ENCODE measurements around the gene CD164L2. TPM values are rescaled to one million over a fixed set of nuclear protein-coding genes. Genes with fewer than 3 reads are reported as not detected.

CD164L2 gene
- total RNA-seq, 1 donor from 2014 or later: 0.21 TPM

DNA sequence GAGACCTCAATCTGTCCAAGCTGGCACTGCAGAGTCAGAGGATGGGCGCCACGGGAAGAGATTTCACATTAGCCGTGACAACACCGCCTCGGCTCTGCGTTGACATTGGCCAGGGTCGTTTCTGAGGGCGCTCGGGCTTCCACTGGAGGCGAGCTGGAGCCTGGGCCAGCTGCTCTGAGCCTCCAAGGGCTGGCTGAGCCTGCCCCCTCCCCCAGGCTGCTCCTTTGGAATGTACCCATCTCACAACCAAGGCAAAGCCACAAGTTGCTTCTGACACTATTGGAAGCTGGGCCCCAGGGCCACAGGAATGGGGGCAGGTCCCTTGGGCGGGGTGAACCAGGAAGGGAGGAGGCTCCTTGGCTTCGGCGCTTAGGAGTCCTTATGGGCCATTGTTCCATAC, 21.9 kb upstream of the CD164L2 start:
- peak; percentile 53 for DNase-seq

- DNase-seq: no peak
These were observed 20.8 kb upstream of the CD164L2 start for GRCh38 chr1:27403931-27404330.

DNA sequence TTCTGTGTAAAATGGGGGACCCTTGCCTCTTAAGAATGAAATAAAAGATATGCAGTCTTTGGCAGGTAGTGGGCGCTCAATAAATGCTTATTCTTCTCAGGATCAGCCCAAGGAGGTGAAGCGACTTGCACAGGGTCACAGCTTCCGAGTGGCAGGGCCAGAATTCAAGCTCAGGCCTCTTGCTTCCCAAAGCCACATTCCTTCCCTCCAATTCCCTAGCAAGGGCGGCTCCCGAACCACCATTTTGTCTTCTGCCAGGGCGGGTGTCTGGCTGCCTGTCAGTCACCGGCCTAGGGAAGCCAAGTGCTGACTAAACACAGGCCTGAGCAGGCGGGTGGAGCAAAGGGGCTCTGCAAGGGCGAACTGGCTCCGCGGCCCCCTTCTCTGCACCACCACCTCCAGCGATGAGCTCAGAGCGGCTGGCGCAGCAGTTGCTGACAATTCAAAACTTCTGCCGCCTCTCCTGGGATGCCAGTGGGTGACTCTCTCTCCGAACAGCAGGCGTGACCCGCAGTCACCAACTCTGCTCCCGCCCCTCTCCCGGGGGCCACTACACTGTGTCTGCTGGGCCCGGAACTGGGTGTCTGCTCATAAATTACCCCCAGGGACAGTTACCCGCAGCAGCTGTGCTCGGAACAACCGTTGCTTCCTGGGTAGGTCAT, 20.1 kb upstream of the CD164L2 start:
- DNase-seq: peak; percentile 89

DNA sequence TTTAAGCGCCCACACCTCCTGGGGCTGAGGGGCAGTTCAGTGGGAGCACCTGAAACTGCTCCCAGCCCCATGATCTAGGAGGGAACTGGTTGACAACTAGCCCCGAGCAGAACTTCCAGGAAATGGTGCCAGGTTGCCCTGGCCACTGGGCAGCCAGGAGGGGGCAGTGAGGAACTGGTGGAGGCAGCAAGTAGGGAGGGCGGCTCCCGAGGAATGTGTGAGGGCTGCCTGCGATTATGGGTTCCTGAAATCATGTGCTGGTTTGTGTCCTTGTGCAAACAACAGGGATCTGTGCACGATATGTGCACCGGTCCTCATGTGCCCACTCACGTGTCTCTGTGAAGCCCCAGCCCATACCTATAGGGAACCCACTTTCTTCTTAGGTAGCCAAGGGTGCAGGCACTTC, 19.2 kb upstream of the CD164L2 start:
- peak; percentile 70 for DNase-seq

GRCh38 chr1:27400963-27401341, 17.8 kb upstream of the CD164L2 start:
- no peak for DNase-seq

- DNase-seq: no peak
These were observed 17.2 kb upstream of the CD164L2 start for GRCh38 chr1:27400082-27400962.

DNA sequence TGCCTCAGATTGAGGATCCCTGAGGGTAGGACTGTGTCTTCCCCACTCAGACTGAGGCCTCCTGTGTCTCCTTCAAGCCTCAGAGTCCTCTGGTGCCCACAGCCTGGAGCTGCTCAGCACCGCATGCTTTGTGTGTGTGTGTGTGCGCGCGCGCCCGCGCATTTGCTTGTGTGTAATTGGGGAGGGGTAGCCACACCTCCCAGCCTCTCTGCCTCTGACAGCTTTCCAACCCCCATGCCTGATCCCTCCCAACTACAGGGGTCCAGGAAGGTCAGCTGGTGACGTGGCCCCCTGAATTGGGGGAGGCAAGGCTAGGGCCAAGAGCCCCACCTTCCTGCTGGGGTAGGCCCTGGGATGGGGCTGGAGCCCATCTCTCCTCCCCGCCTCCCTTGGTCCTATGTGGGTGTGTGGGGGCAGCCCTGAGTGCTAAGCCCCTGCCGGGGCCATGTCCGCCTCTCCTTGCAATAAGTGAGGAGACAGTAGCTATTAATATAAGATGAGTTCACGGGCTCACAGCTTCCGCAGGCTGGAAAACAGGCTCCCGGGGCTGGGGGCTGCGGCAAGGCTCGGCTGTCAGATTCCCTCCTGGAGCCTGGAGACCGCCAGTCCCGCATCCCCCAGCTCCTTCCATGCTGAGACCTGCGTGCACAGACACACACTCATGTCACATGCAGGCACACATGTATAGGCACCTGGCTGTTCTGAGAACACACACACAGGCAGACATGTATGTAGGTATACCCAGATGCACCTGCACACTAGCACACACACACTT, 16.3 kb upstream of the CD164L2 start:
- DNase-seq: peak; percentile 64

GRCh38 chr1:27398405-27399149, 15.4 kb upstream of the CD164L2 start:
- DNase-seq: no peak

GRCh38 chr1:27397749-27398148, 14.6 kb upstream of the CD164L2 start:
- DNase-seq: no peak

- DNase-seq: peak; percentile 47
These were observed 14.0 kb upstream of the CD164L2 start for GRCh38 chr1:27397110-27397509.

GRCh38 chr1:27395441-27396195, 12.5 kb upstream of the CD164L2 start:
- DNase-seq: peak; percentile 88

- DNase-seq: no peak
These were observed 11.8 kb upstream of the CD164L2 start for GRCh38 chr1:27394925-27395324.

GRCh38 chr1:27394282-27394658, 11.1 kb upstream of the CD164L2 start:
- DNase-seq: no peak

DNA sequence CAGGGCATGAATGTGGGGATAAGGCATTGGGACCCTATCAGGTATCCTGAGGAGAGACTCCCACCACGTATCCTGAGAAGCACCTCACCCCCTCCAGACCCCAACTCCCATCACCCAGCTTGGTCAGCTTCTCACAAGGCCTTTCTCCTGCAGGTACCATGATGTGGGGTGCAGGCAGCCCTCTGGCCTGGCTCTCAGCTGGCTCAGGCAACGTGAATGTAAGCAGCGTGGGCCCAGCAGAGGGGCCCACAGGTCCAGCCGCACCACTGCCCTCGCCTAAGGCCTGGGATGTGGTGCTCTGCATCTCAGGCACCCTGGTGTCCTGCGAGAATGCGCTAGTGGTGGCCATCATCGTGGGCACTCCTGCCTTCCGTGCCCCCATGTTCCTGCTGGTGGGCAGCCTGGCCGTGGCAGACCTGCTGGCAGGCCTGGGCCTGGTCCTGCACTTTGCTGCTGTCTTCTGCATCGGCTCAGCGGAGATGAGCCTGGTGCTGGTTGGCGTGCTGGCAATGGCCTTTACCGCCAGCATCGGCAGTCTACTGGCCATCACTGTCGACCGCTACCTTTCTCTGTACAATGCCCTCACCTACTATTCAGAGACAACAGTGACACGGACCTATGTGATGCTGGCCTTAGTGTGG, 10.6 kb upstream of the CD164L2 start:
- no peak for DNase-seq

- DNase-seq: no peak
These were observed 9.9 kb upstream of the CD164L2 start for GRCh38 chr1:27392778-27393635.

DNA sequence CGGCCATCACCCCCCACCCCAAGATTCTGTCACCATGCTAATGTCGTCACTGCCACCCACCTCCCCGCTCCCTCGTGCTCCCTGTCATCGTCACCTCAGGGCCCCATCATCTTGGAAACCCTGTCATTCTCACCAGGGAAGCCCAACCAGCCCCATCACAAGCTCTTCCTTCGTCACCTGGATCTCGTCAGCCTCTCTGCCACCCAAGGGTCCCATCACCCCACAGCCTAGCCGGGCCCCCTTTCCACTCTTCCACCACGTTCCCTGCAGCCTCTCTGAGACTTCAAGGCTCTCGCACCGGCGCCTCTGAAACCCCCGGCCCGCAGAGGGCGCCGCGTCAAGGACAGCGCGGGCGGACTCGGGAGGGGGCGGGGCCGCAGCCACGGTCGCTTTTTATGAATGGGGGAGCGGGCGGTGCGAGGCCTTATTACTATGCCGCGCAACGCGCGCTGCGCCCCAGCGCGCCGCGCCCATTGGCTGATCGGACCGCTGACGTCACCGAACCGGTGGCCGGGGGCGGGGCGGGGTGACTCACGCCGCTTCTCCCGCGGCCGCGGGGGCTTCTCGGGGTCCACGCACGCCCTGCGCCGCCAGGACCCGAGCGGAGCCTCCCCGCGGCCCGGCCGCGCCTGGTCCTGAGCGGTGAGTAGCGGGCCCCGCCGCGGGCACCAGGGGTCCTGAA, 9.1 kb upstream of the CD164L2 start, which contains the start of gene GPR3:
GPR3 (plus strand) TSS at position 527 of the 682 bp plus-strand sequence. CDS start 1,177 bp downstream, outside the sequence.
- DNase-seq: peak; percentile 96

GRCh38 chr1:27391511-27392095, 8.5 kb upstream of the CD164L2 start:
- peak; percentile 65 for DNase-seq

DNA sequence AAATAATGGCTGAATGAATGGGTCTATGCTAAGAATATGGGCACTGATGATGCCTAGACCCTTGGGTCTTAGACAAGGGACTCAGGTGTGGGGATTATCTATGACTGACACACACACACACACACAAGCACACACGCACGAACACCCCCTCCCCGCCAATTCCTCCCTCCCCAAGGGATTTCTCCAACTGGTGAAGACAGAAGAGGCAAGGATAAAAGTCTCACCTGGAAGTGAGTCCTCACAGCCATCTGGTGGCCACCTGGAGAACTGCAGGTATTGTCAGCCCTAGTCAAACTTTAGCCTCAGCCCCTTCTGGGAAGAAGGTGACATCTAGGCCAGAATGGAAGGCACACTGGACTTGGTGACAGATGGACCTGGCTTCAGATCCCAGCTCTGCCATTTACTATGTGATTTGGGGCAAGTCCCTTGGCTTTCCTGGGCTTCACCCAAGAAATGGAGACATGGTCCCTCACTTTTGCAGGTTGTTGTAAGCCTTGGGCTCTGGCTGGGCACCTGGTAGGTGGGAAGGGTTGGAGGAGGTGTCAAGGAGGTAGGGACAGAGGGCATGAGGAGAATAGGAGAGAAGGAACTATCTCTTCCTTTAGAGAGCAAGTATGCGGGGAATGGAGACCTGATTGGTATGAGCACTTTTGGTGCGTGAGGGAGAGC, 5.3 kb upstream of the CD164L2 start:
- peak; percentile 63 for DNase-seq

Data from tongue (tissue), 2 donors.